SJSA1 (cell line): Measurements from ENCODE around the gene SLC35F5. TPM values are rescaled to one million over a fixed set of nuclear protein-coding genes. Genes with fewer than 3 reads are reported as not detected.
"Not testable (repeated sequence)": the region's sequence is repeated elsewhere in the genome, so short reads cannot be mapped to it uniquely, and the experiment has no call there.

ENCODE experiments used
- DNase-seq, 2 experiments: peaks; one replicate each; pipeline ENCODE4 v3.0.0-alpha.2; 2015 to 2020; ENCODE audit warnings: low spot score in 2 of 2, low read depth in 1 of 2
- H3K27ac ChIP-seq: fragments of 250-450 bp; sonication (Bioruptor Pico); 2 replicates; pipeline ENCODE4 v1.5.1; 2020; ENCODE audit warnings: mild to moderate bottlenecking, moderate library complexity
- H3K27me3 ChIP-seq: fragments of 250-450 bp; sonication (Bioruptor Pico); replicated peaks from 2 replicates; pipeline ENCODE4 v1.5.1; 2020; ENCODE audit warnings: mild to moderate bottlenecking, moderate library complexity
- H3K36me3 ChIP-seq: fragments of 250-450 bp; sonication (Bioruptor Pico); 2 replicates; pipeline ENCODE4 v1.5.1; 2020; ENCODE audit warnings: mild to moderate bottlenecking
- H3K4me1 ChIP-seq: fragments of 250-450 bp; sonication (Bioruptor Pico); replicated peaks from 2 replicates; pipeline ENCODE4 v1.6.1; 2021; ENCODE audit warnings: mild to moderate bottlenecking
- H3K4me3 ChIP-seq: fragments of 250-450 bp; sonication (Bioruptor Pico); 2 replicates; pipeline ENCODE4 v1.5.1; 2020; ENCODE audit warnings: mild to moderate bottlenecking
- H3K9me3 ChIP-seq: fragments of 250-450 bp; sonication (Bioruptor Pico); replicated peaks from 2 replicates; pipeline ENCODE4 v1.5.1; 2020; ENCODE audit warnings: mild to moderate bottlenecking
- total RNA-seq: library from RNA; depleted of rRNA; stranded (reverse); fragments of >200 nt; shearing (Covaris generic); gene quantifications from 2 replicates; pipeline ENCODE4 v1.2.3, GENCODE V29; 2014

The SLC35F5 gene
- total RNA-seq, 1 experiment from 2014 or later, result 83.1 TPM

DNA sequence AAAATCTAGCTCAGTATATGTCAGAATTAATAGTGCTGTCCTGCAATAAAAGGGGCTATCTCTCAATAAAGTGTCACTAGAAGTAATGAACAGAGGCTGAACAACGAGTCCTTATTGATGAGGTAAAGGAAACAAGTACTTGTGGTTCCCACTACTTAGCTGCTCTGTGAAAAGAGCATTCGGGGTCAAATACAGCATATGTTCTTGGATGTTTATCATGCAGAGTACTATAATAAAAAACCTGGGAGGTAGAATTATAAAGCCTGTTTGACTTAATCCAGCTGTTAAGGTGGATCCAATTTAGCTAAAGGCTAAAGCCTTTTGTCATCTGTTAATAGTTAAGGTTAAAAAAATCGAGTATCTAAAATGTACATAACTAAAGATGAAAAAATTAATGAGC is 32.4 kb downstream of the SLC35F5 start:
- Histone ChIP-seq H3K27me3 (no peaks in the 10 kb centered on the region), H3K4me3 (no peak overlapping the region), H3K9me3 (no peaks in the 10 kb centered on the region), H3K27ac (no peak overlapping the region), H3K4me1 (no peaks in the 10 kb centered on the region), H3K36me3 (peaks cover 11% of the 10 kb centered on the region; the same call in 1 of the 2 replicates)
- no peak for DNase-seq

DNA sequence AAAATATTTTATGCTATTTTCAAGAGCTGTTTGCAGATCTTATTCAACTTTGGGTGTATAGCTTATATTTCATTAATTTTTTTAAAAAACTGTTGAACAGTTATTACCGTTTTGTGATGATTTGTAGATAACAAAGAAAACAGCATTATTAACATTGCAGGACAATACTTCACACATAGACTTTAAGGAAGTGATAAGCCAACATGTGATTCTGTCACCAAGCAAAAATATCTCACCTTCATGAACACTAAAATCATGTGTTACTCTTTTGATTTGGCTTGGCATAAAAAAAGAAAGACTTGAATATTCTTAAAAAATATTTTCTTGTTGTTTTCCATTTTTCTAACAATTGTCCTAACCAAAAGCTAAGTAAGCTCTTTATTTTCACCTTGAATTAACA is 33.0 kb downstream of the SLC35F5 start:
- no peak for DNase-seq
- H3K36me3 ChIP-seq, result peaks cover 8% of the 10 kb centered on the region; the same call in 1 of the 2 replicates
- no peak overlapping the region for H3K4me3 ChIP-seq
- H3K4me1 ChIP-seq, result no peaks in the 10 kb centered on the region
- no peaks in the 10 kb centered on the region for H3K9me3 ChIP-seq
- no peak overlapping the region for H3K27ac ChIP-seq
- no peaks in the 10 kb centered on the region for H3K27me3 ChIP-seq

DNA sequence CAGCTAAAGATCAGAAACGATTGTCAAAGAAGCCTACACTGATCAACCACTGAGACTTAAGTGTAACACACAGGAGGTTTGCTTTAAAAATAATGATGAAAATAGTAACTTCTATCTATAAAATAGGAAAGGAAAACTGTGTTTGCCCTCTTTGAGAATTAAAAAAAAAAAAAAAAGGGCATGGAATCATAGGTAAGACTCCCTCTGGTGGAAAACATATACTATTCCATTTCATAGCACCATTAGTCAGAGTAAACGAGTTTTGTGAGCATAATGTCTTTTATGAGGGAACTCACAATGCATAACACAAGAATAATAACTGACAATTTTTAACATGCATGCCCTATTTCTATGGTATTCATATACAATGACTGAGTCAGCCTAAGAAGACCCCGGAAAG is 36.3 kb downstream of the SLC35F5 start:
- H3K9me3 ChIP-seq, result no peaks in the 10 kb centered on the region
- no peaks in the 10 kb centered on the region for H3K27me3 ChIP-seq
- H3K4me3 ChIP-seq, result no peak overlapping the region
- H3K27ac ChIP-seq, result no peak overlapping the region
- DNase-seq, result no peak
- peaks cover 14% of the 10 kb centered on the region for H3K36me3 ChIP-seq
- peaks cover 7% of the 10 kb centered on the region; the same call in 1 of the 2 replicates for H3K4me1 ChIP-seq

DNA sequence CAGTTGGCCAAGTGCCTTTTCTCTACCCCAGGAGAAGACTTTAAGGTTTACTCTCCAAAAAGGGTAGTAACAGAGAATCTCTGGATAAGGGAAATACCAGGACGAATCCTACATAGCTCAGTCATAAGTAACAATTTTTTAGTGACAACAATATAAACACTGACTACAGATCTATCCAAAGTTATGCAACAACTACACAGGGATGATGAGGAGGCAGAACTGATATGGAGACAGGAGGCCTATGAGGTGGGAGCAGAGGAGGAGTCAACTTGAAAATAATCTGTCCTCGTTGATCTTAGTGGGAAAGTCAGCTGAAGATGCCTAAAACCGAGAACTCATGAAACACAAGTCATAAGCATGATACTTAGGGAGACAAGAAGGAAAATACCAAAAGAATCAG is 40.2 kb downstream of the SLC35F5 start:
- Histone ChIP-seq H3K9me3 (no peaks in the 10 kb centered on the region), H3K27ac (no peak overlapping the region), H3K36me3 (peaks cover 24% of the 10 kb centered on the region), H3K4me3 (no peak overlapping the region), H3K4me1 (peaks cover 7% of the 10 kb centered on the region; the same call in 1 of the 2 replicates), H3K27me3 (no peaks in the 10 kb centered on the region)
- no peak for DNase-seq

DNA sequence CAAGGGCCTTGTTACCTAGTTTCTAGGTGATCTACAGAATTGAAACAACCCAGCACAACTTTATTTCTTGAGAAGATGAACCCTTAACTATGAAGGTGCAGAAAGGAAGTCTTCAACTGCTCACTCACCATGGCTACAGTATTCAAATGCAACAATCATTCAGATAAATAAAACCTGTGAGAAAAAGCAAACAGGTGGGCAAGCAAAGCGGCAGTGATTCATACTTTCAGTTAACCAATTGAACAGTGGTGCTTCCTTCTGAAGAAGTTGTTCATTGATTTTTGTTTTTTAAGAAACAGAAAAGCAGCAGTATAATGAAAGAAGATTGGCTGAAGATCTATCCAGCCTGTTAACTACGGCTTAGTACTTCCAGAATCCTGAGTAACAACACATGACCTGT is 43.5 kb downstream of the SLC35F5 start:
- peaks cover 7% of the 10 kb centered on the region; the same call in 1 of the 2 replicates for H3K4me1 ChIP-seq
- no peak overlapping the region for H3K4me3 ChIP-seq
- no peaks in the 10 kb centered on the region for H3K9me3 ChIP-seq
- H3K27ac ChIP-seq, result no peak overlapping the region
- peaks cover 24% of the 10 kb centered on the region for H3K36me3 ChIP-seq
- DNase-seq, result no peak
- H3K27me3 ChIP-seq, result no peaks in the 10 kb centered on the region

DNA sequence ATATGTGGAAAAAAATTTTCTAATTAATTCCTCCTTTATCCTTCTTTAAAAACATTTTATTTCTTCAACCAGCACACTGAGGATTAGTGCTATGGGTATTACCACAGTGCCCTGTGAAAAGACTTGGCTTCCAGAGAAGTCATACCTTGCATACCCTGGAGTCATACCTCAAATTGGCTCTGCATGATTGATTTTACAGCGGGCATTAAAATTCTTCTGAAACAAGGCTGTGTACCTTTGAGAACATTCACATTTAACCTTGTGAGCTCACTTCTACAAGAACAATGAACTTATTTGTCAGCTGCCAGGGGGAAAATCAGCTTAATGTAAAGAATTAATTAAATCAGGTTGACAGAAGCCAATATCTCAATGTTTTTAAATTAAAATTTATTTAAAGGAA is 44.6 kb downstream of the SLC35F5 start:
- Histone ChIP-seq H3K36me3 (peaks cover 24% of the 10 kb centered on the region), H3K4me1 (peaks cover 7% of the 10 kb centered on the region; the same call in 1 of the 2 replicates)
- no peak for DNase-seq

DNA sequence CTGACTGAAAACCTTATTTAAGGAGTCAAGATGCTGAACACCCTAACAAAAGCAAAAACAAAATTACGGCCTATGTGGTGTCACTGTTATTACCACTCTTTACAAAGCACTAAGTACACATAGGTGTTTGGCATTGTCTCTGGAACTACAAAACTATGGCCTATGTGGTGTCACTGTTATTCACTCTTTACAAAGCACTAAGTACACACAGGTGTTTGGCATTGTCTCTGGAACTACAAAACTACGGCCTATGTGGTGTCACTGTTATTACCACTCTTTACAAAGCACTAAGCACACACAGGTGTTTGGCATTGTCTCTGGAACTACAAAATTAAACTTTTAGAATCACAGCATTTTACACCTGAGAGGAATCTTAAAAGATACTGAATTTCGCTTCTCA is 47.4 kb downstream of the SLC35F5 start:
- Histone ChIP-seq H3K27ac (no peak overlapping the region), H3K4me1 (no peaks in the 10 kb centered on the region), H3K9me3 (no peaks in the 10 kb centered on the region), H3K4me3 (no peak overlapping the region), H3K27me3 (no peaks in the 10 kb centered on the region), H3K36me3 (peaks cover 11% of the 10 kb centered on the region; the same call in 1 of the 2 replicates)
- no peak for DNase-seq

More for the DNA sequence above, 44.6 kb downstream of the SLC35F5 start:
- H3K27ac ChIP-seq, result no peak overlapping the region
- H3K4me3 ChIP-seq, result no peak overlapping the region
- H3K9me3 ChIP-seq, result no peaks in the 10 kb centered on the region
- H3K27me3 ChIP-seq, result no peaks in the 10 kb centered on the region

DNA sequence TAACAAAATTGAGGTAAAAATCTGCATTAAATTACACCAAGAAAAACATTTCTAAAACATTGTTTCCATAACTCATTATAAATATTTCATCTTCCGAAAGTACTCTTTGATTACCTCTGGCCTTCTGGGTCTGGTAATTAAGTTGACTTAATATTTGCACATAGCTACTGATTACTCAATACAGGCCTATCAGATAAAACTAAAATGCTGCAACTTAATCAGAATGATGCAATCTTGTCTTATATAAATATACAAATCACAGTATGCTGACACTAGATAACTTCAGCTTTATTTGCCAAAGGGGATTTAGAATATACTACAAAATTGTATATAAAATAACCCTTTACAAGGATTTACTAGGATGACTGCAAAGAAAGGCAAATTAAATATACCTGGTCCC is 49.3 kb downstream of the SLC35F5 start:
- H3K27ac ChIP-seq, result no peak overlapping the region
- DNase-seq, result no peak
- no peaks in the 10 kb centered on the region for H3K36me3 ChIP-seq
- no peaks in the 10 kb centered on the region for H3K27me3 ChIP-seq
- no peak overlapping the region for H3K4me3 ChIP-seq
- H3K9me3 ChIP-seq, result no peaks in the 10 kb centered on the region
- no peaks in the 10 kb centered on the region for H3K4me1 ChIP-seq

DNA sequence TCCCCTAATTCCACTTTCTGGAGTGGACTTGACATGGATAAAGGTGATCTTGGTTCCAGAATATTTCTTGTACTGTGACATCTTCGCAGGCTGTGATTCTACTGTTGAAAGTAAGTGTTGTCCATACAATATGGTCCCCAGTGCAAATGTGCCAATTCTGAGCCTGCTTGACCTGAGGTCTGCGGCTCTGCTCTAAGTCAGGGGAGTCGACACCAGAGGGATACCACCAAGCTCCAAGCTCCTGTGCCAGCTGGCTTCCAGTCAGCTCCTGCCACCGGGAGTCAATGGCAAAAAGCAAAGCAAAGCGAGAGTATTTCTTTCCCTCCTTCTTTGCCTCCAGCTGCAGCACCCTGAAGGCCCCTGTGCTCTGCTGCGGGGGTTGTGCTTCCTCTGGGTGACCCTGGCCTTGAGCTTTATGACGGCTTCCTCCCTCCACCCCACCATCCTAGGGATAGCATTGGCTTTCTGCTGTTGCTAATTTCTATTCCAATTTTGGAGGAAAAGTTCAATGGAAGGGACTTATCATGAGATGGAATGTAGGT is 50.4 kb downstream of the SLC35F5 start:
- Histone ChIP-seq H3K4me1 (no peaks in the 10 kb centered on the region), H3K36me3 (no peaks in the 10 kb centered on the region), H3K27me3 (no peaks in the 10 kb centered on the region), H3K27ac (no peak overlapping the region), H3K4me3 (no peak overlapping the region), H3K9me3 (no peaks in the 10 kb centered on the region)
- DNase-seq, result no peak

DNA sequence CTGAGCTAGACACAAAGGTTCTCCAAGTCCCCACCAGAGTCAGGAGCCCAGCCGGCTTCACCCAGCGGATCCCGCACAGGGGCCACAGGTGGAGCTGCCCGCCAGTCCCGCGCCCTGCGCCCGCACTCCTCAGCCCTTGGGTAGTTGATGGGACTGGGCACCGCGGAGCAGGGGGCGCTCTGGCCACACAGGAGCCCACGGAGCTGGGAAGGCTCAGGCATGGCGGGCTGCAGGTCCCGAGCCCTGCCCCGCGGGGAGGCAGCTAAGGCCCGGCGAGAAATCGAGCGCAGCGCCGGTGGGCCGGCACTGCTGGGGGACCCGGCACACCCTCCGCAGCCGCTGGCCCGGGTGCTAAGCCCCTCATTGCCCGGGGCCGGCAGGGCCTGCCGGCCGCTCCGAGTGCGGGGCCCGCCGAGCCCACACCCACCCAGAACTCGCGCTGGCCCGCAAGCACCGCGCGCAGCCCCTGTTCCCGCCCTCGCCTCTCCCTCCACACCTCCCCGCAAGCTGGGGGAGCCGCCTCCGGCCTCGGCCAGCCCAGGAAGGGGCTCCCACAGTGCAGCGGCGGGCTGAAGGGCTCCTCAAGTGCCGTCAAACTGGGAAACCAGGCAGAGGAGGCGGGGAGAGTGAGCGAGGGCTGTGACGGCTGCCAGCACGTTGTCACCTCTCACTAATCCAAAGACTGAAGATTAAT is 52.0 kb downstream of the SLC35F5 start:
- H3K27ac ChIP-seq, H3K4me3 ChIP-seq, DNase-seq, H3K4me1 ChIP-seq, H3K27me3 ChIP-seq, H3K9me3 ChIP-seq, H3K36me3 ChIP-seq: not testable (repeated sequence)

DNA sequence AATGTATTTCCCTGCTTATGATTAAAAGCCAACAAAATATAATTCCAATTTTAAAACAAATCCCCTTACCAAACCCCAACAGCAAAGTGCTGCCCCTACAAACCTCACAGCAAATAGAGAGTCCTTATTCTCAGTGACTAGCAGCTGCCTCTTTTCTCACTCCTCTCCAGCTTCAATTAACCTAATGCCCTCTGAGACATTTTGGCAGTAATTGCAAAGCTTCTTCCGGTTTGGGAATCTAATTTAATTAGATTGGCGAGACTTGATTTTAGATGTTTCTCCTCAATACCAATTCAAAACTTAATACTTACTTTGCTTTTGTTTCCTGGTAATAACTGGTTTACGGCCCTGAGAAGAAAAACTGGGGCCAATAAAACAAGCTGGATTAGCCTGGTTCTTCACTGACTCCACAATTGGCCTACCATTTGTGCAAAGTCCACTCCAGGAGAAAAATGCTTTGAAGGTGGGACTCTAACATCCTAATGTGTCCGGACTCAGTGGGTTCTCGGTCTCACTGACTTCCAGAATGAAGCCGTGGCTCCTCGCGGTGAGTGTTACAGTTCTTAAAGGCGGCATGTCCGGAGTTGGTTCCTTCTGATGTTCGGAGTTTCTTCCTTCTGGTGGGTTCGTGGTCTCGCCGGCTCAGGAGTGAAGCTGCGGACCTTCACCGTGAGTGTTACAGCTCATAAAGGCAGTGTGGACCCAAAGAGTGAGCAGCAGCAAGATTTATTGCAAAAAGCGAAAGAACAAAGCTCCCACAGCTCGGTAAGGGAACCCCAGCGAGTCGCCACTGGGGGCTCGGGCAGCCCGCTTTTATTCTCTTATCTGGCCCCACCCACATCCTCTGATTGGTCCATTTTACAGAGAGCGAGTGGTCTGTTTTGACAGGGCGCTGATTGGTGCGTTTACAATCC is 52.8 kb downstream of the SLC35F5 start:
- no peak for DNase-seq
- H3K27me3 ChIP-seq, result no peaks in the 10 kb centered on the region

DNA sequence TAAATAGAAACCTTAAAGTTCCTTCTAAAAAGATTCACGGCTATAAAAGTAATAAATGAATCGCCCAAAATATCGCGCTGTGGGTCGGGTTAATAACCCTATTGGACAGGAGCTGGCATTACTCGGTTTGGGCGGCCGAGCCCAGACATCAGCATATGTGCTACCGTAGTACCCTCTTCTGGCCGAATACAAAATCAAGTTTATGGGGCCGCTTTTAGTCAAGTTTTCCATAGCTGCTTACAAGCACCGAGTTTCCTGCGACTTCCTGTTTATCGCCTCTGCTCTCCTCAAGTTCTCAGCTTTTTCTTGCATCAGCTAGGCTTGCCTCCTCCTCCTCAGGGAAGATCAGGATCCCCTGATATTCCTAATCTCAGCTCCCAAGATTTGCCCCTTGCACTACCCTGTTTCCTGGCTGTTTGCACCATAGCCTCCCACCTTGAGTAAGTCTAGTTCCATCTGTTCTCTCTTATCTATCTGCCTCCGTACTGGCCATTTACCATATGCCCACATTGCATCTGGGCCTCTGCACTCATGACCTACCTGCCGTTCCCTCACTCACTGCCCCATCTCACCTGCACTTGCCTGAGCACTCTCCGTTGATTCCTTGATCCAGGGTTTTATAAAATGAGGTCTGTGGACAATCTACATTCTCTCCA is 56.1 kb downstream of the SLC35F5 start:
- no peaks in the 10 kb centered on the region for H3K27me3 ChIP-seq
- H3K4me3 ChIP-seq, result no peak overlapping the region
- H3K4me1 ChIP-seq, result no peaks in the 10 kb centered on the region
- H3K9me3 ChIP-seq, result no peaks in the 10 kb centered on the region
- peak; percentile 33 to 57 for DNase-seq
- H3K36me3 ChIP-seq, result no peaks in the 10 kb centered on the region
- no peak overlapping the region for H3K27ac ChIP-seq

More for the DNA sequence above, 52.8 kb downstream of the SLC35F5 start:
- no peak overlapping the region for H3K27ac ChIP-seq
- H3K36me3 ChIP-seq, result no peaks in the 10 kb centered on the region
- H3K4me1 ChIP-seq, result no peaks in the 10 kb centered on the region
- no peaks in the 10 kb centered on the region for H3K9me3 ChIP-seq
- no peak overlapping the region for H3K4me3 ChIP-seq

DNA sequence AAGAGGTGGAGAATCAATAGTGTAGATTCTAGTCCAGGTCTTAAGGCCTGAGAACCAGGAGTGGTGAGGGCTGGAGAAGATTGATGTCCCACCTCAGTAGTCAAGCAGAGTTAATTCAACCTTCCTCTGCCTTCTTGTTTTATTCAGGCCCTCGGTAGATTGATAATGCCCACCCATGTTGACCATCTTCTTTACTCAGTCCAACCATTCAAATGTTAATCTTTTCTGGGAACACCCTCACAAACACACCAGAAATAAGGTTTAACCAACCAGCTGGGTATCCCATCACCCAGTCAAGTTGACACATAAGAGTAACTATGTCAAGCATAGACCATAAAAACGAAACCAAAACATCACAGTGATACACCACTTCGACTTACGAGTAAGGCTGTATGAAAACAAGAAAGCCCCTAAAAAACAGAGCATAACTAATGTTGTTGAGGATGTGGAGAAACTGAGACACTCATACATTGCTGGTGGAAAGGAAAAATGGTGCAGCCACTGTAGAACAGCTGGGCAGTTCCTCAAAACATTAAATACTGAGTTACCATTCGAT is 57.5 kb downstream of the SLC35F5 start:
- H3K27ac ChIP-seq, result no peak overlapping the region
- DNase-seq, result no peak

More for the DNA sequence above, 57.5 kb downstream of the SLC35F5 start:
- Histone ChIP-seq H3K27me3 (no peaks in the 10 kb centered on the region), H3K36me3 (no peaks in the 10 kb centered on the region), H3K4me1 (no peaks in the 10 kb centered on the region), H3K4me3 (no peak overlapping the region), H3K9me3 (no peaks in the 10 kb centered on the region)
